K562 (cell line): ENCODE data around the gene VIPR2. TPM values are rescaled to one million over a fixed set of nuclear protein-coding genes. Genes with fewer than 3 reads are reported as not detected.

Experiments
- ATAC-seq: fragments of 200-7000 bp; cut with Tn5 transposase; 3 replicates; pipeline ENCODE4 v1.9.1; 2020; ENCODE audit warnings: moderate library complexity
- BruUV-seq: library from RNA; stranded (reverse); fragments of 400-500 nt; replicated peaks from 2 replicates; lab custom pipeline; 2021; lab: Mats Ljungman, UMichigan
- CTCF ChIA-PET: fragments of 300-600 bp; formaldehyde crosslinking; extraction: SDS; loops from one replicate; lab custom pipeline; 2021; ENCODE audit warnings: low intra/inter-chr PET ratio; lab: Yijun Ruan, JAX
- POLR2A ChIA-PET: fragments of 300-600, 350-650 bp; sonication (Branson Sonifier 250); formaldehyde crosslinking; extraction: SDS; loops from one replicate; lab custom pipeline; 2021; ENCODE audit warnings: antibody characterized with exemption, inconsistent platforms; lab: Yijun Ruan, JAX
- DNase-seq, 4 experiments: peaks; one replicate each; pipeline versions ENCODE4 v3.0.0 to v3.0.0-alpha.2; 2011 to 2018; ENCODE audit warnings: low spot score in 3 of 4, mixed read lengths in 3 of 4; ENCODE audit errors: extremely low read depth in 1 of 4
- FAIRE-seq: peaks from 2 replicates; lab custom pipeline; 2011; peaks lifted over from hg19 to GRCh38; lab: Jason Lieb, UNC
- H2AFZ ChIP-seq: 2 replicates; pipeline ENCODE4 v1.6.0; 2011; ENCODE audit warnings: low read depth, low read length, control low read depth, inconsistent platforms
- H3K27ac ChIP-seq: fragments of 200-600 bp; 3 replicates; pipeline ENCODE4 v1.8.0; 2011; ENCODE audit warnings: low read depth, mild to moderate bottlenecking, control low read depth, inconsistent platforms, low read length, moderate library complexity, mixed read lengths; ENCODE audit errors: extremely low read depth
- H3K27me3 ChIP-seq, 2 experiments: fragments of 300-600 bp in 1 of 2; 2 replicates in 1 of 2; 3 replicates in 1 of 2; pipeline versions ENCODE4 v1.6.0 to v1.8.0; 2011; ENCODE audit warnings: inconsistent platforms in 2 of 2, low read length in 2 of 2, mild to moderate bottlenecking in 1 of 2, mixed read lengths in 1 of 2, moderate library complexity in 1 of 2; ENCODE audit not compliant: control insufficient read depth in 2 of 2, insufficient read depth in 2 of 2
- H3K36me3 ChIP-seq: fragments of 300-600 bp; 3 replicates; pipeline ENCODE4 v1.8.0; 2011; ENCODE audit warnings: mild to moderate bottlenecking, low read length, inconsistent platforms; ENCODE audit not compliant: control insufficient read depth, insufficient read depth
- H3K4me1 ChIP-seq, 2 experiments: fragments of 200-600 bp in 1 of 2; replicated peaks in 1 of 2; 2 replicates in 1 of 2; 3 replicates in 1 of 2; pipeline versions ENCODE4 v1.5.1 to v1.8.0; 2011; ENCODE audit warnings: inconsistent platforms in 2 of 2, low read length in 2 of 2, mild to moderate bottlenecking in 1 of 2, mixed read lengths in 1 of 2, moderate library complexity in 1 of 2; ENCODE audit not compliant: control insufficient read depth in 2 of 2, insufficient read depth in 2 of 2
- H3K4me2 ChIP-seq: 2 replicates; pipeline ENCODE4 v1.6.1; 2011; ENCODE audit warnings: low read length, control low read depth, inconsistent platforms, mixed read lengths; ENCODE audit not compliant: insufficient read depth
- H3K4me3 ChIP-seq: fragments of 200-600 bp; sonication (generic), shearing (Covaris generic); 2 replicates; pipeline ENCODE4 v1.5.1; 2016; ENCODE audit warnings: control low read depth, inconsistent platforms
- H3K79me2 ChIP-seq: fragments of 200-600 bp; 3 replicates; pipeline ENCODE4 v1.8.0; 2011; ENCODE audit warnings: low read length, inconsistent platforms; ENCODE audit not compliant: control insufficient read depth, insufficient read depth
- H3K9ac ChIP-seq, 2 experiments: 2 replicates each; pipeline versions ENCODE4 v1.6.0 to v1.6.1; 2011; ENCODE audit warnings: low read depth in 2 of 2, low read length in 2 of 2, control low read depth in 1 of 2, inconsistent platforms in 1 of 2, mild to moderate bottlenecking in 1 of 2, mixed read lengths in 1 of 2; ENCODE audit not compliant: insufficient read depth in 1 of 2
- H3K9me1 ChIP-seq: one replicate; pipeline ENCODE4 v1.6.0; 2011; ENCODE audit warnings: inconsistent platforms, mild to moderate bottlenecking, low read length, moderate library complexity; ENCODE audit not compliant: control insufficient read depth, insufficient read depth
- H3K9me3 ChIP-seq: replicated peaks from 2 replicates; pipeline ENCODE4 v1.5.1; 2011; ENCODE audit warnings: low read depth, low read length, inconsistent platforms; ENCODE audit not compliant: control insufficient read depth, insufficient read depth
- H4K20me1 ChIP-seq: replicated peaks from 2 replicates; pipeline ENCODE4 v1.6.1; 2011; ENCODE audit warnings: low read length, inconsistent platforms, mixed read lengths; ENCODE audit not compliant: control insufficient read depth, insufficient read depth
- ATF7 ChIP-seq: fragments of 450-650 bp; IDR thresholded peaks from 2 replicates; pipeline ENCODE4 v1.7.1; 2014; ENCODE audit warnings: mild to moderate bottlenecking, moderate library complexity
- HNRNPH1 ChIP-seq: fragments of 200-400 bp; formaldehyde crosslinking; optimal IDR thresholded peaks from 2 replicates; pipeline ENCODE3; 2017; ENCODE audit warnings: low read depth, mild to moderate bottlenecking, low read length, moderate library complexity
- HNRNPLL ChIP-seq: fragments of 200-400 bp; formaldehyde crosslinking; IDR thresholded peaks from 2 replicates; pipeline ENCODE4 v1.6.1; 2017; ENCODE audit warnings: low read length, low read depth, mild to moderate bottlenecking; ENCODE audit not compliant: poor library complexity, severe bottlenecking
- HOXB6 ChIP-seq: fragments of 250-450 bp; sonication (Bioruptor Pico); IDR thresholded peaks from 2 replicates; pipeline ENCODE4 v1.5.1; 2022; ENCODE audit warnings: mild to moderate bottlenecking, borderline replicate concordance
- HSF4 ChIP-seq: fragments of 250-450 bp; sonication (Bioruptor Pico); IDR thresholded peaks from 2 replicates; pipeline ENCODE4 v2.1.2; 2022; ENCODE audit warnings: mild to moderate bottlenecking, moderate library complexity, borderline replicate concordance
- NFXL1 ChIP-seq: fragments of 450-650 bp; formaldehyde crosslinking; IDR thresholded peaks from 2 replicates; pipeline ENCODE4 v1.4.0; 2021; ENCODE audit warnings: mild to moderate bottlenecking
- OTX1 ChIP-seq: fragments of 450-650 bp; formaldehyde crosslinking; IDR thresholded peaks from 2 replicates; pipeline ENCODE4 v1.4.0; 2022; ENCODE audit warnings: mild to moderate bottlenecking
- RREB1 ChIP-seq: fragments of 250-450 bp; sonication (Bioruptor Pico); IDR thresholded peaks from 2 replicates; pipeline ENCODE4 v1.4.0; 2020
- SMARCC2 ChIP-seq: fragments of 450-650 bp; IDR thresholded peaks from 2 replicates; pipeline ENCODE4 v1.6.1; 2017; ENCODE audit warnings: antibody characterized with exemption, moderate library complexity, mild to moderate bottlenecking, low read depth
- TAF9B ChIP-seq: fragments of 450-650 bp; IDR thresholded peaks from 2 replicates; pipeline ENCODE4 v1.6.1; 2018; ENCODE audit warnings: mild to moderate bottlenecking; ENCODE audit not compliant: partially characterized antibody
- TCF7 ChIP-seq: sonication (generic); IDR thresholded peaks from 2 replicates; pipeline ENCODE4 v1.6.1; 2016; ENCODE audit warnings: antibody characterized with exemption, borderline replicate concordance
- ZNF717 ChIP-seq: fragments of 250-450 bp; sonication (Bioruptor Pico); IDR thresholded peaks from 2 replicates; pipeline ENCODE4 v1.5.0; 2021
- WGBS: fragments of 100-300 bp; shearing (Covaris generic); methylation state at CpG from one replicate; pipeline ENCODE4 v1.1.6; 2016; ENCODE audit warnings: low coverage, mixed read lengths; ENCODE audit not compliant: insufficient coverage; ENCODE audit errors: missing lambda C conversion rate; 5-methylcytosine and 5-hydroxymethylcytosine counted together
- in situ Hi-C: fragments of 300-500 bp; cut with MboI; formaldehyde crosslinking; loops from 4 replicates; pipeline ENCODE4 v1.15.0; 2018; ENCODE audit warnings: inconsistent platforms, mixed read lengths
- intact Hi-C: fragments of 100-400 bp; cut with micrococcal nuclease; formaldehyde crosslinking; loops from 2 replicates; pipeline ENCODE4 v1.14.2; 2022
- polyA plus RNA-seq, 8 experiments: library from polyadenylated mRNA; depleted of rRNA in 4 of 8; stranded (reverse) in 5 of 8; unstranded in 3 of 8; fragments of >200 nt; fragmentation: Nextera tagmentation in 2 of 8; fragmentation: Illumina TruSeq in 1 of 8; extraction: Ambion mirVana in 2 of 8; extraction: Trizol in 1 of 8; gene quantifications; 2 replicates each; pipeline versions ENCODE4 v1.2.1 to v1.2.3, GENCODE V29; 2011 to 2014; ENCODE audit warnings: inconsistent platforms in 1 of 8, missing spikeins in 1 of 8
- total RNA-seq, 7 experiments: library from RNA; depleted of rRNA in 6 of 7; stranded (reverse); fragments of >200 nt in 6 of 7; fragmentation: Illumina TruSeq in 2 of 7; extraction: Trizol in 2 of 7; gene quantifications; 2 replicates each; pipeline versions ENCODE4 v1.2.1 to v1.2.3, GENCODE V29; 2011 to 2021; ENCODE audit warnings: low replicate concordance in 1 of 7

Gene VIPR2
- total and polyA plus RNA-seq, 9 of the 15 experiments (the other 6 are each of a cell fraction or from before 2014, with no cell fraction given): 0.04 TPM; not detected in 8

DNA sequence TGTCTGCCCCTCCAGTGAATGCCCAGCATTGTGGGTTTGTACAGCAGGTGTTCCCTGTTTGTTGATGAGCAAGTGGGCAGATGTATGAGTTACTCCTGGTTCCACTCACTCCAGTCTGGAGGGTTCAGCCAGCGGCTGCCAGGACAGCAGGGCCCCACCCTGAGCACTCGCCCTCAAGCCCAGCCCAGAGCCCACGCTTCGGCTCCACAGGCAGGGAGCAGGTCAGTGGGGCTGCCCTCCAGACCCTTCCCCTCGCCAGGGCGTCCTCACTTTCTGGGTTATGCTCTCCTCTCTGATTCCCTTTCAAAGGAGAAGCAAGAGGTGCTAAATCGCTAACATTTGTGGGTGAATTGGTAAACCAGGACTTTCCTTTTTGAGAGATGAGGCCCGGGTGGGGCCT is 4.8 kb upstream of the VIPR2 start:
- in situ Hi-C loops (no loop called here), intact Hi-C loops (no loop called here)
- H3K36me3 ChIP-seq: no peaks in the 10 kb centered on the region
- FAIRE-seq (no peak), ATAC-seq (no peak), DNase-seq (no peak)
- H3K9ac ChIP-seq: no peak overlapping the region
- peaks cover 9% of the 10 kb centered on the region for H3K9me3 ChIP-seq
- no peak overlapping the region for H2AFZ ChIP-seq
- WGBS: 2% methylated on average over 8 of the region's 8 CpGs
- peaks cover 31 to 55% of the 10 kb centered on the region in 2 experiments for H3K27me3 ChIP-seq
- POLR2A ChIA-PET: no interaction called here
- no peaks in the 10 kb centered on the region for H3K79me2 ChIP-seq
- no peak overlapping the region for H3K27ac ChIP-seq
- H3K4me3 ChIP-seq: no peak overlapping the region
- H3K4me2 ChIP-seq: no peak overlapping the region
- BruUV-seq: no TSS peak
- H3K9me1 ChIP-seq: no peaks in the 10 kb centered on the region
- H3K4me1 ChIP-seq: no peaks in the 10 kb centered on the region
- TF ChIP-seq TCF7 (no peak), RREB1 (CRISPR knock-in tag) (no peak), SMARCC2 (no peak), HSF4 (CRISPR knock-in tag) (no peak), ATF7 (no peak), OTX1 (CRISPR knock-in tag) (no peak), HNRNPH1 (no peak), TAF9B (no peak), HOXB6 (CRISPR knock-in tag) (no peak), ZNF717 (CRISPR knock-in tag) (no peak), NFXL1 (CRISPR knock-in tag) (no peak), HNRNPLL (no peak)
- H4K20me1 ChIP-seq: no peaks in the 10 kb centered on the region
- CTCF ChIA-PET: no interaction called here
